Hematopoietic multipotent progenitor cell treated with erythropoietin and hydrocortisone succinate and interleukin-3 and kit ligand, for 8 days (in vitro differentiated cells): ENCODE data around the gene FAR1.

Experiments
- DNase-seq: peaks from one replicate; pipeline ENCODE4 v3.0.0-alpha.2; 2015

Gene FAR1

DNA sequence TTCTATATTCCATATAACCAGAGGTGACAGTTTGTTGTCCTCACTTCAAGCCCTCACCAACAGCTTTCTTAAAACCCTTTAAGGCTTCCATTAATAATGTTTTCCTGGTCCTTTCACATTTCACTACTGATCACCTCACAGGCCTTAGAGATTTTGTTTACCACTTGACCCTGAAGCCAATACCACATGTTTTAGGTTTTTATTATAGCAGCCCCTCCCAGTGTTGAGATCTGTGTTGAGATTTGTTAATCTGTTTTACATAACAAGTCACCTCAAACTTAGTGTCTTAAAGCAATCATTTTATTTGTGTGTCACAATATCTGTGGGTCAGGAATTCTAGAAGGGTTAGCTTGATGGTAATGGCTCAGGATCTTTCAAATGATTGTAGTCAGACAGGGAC is 49.9 kb downstream of the FAR1 start:
- DNase-seq: no peak

DNA sequence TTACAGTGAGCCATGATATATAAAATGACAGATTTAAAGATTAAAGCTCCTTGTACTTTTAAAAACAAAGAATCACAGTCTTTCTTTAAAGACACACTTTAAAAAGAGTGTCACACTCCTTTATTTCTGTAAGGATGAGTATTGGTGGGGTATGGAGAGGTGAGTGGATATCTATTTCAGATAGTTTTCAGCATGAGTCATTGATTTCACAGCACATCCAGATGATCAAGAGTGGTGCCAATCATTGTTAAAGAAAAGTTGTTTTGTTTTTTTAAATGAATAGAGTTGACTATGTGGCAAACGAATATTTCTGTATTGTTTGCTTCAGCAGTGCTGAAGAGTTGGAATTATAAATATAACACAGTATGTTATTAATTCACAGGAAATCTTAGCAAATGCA is 52.5 kb downstream of the FAR1 start:
- DNase-seq: no peak

DNA sequence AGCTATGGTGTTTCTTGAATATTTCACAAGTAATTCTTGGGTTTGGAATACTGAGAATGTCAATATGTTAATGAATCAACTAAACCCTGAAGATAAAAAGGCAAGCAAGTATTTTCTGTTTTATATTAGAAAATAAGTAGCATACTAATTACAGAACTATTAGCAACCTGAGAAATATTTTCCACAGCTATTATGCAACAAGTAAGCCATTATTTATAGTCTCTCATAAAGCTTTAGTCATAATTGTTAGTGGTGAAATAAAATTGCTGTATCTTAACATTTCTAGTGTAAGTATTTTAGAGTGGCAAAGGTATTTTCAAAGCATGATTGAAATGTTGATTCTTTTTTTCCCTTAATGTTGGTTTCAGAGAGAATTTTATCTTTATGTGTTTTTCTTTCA is 53.3 kb downstream of the FAR1 start:
- DNase-seq: no peak

DNA sequence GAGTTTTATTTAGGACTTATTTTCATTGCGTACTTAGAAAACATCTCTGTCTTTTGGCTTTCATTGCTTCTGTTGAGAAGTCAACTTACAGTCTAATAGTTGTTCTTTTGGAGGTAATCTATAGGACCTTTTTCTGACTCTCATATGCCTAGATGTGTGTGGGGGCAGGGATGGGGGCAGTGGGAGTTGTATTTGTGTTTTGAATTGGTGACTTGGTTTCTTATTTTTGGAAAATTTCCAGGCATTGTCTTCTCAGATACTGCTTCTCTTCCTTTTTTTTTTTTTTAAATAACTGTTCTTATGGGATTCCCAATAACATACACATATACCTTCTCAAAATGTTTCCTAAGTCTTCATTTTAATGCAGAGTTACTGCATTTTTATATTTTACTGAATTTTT is 58.0 kb downstream of the FAR1 start:
- DNase-seq: no peak

DNA sequence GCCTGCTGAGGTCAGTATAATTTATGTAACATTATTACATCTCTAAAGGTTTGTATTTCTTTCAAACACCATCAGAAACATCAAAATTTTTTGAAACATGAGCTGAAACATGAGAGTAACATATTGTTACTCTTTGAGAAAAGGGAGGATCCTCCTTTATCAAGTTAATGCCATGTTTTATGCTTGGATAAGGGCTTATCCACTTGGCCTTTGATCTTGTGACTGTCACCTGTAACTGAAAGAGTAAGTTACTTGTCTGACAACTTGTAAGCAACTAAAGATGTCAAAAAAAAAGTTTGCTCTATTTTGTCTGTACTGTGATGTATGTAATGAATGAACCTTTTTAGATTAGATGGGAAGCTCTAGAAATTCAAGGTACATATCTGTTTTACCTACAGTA is 59.6 kb downstream of the FAR1 start:
- peak; percentile 89 for DNase-seq

DNA sequence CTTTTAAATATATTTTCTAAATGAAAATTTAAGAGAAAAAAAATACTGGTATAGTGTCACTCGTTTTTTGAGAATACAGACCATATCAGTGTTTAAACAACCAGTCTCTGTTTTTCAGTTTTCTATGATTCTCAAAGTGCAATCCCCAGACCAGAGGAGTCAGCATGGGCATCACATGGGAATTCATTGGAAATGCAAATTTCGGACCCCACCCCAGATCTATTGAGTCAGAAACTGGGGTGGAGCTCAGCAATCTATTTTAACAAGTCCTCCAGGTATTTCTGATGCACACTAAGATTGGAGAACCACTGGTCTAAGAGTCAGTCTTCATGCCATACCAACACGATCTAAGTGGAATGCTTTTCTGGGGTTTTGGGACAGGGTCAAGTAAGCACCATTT is 66.1 kb downstream of the FAR1 start:
- no peak for DNase-seq

DNA sequence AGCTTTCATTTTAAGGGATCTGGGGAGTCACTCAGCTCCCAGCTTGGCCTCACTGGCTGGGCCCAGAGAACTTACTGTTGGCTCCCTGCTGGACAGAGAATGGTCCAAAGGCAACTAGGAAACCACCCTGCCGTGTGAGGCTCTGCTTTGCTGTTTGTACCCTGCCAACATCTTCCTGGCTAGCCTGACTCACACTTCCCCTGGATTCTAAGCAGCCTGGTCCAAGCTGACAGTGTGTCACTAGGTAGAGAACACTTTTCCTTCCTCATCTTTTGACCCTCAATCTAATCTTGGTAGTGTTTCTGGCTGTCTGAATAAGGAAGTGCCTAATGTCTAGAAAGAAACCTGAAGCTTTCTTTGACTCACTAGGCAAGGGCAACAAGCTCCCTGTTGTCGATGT is 76.7 kb downstream of the FAR1 start:
- DNase-seq: no peak

DNA sequence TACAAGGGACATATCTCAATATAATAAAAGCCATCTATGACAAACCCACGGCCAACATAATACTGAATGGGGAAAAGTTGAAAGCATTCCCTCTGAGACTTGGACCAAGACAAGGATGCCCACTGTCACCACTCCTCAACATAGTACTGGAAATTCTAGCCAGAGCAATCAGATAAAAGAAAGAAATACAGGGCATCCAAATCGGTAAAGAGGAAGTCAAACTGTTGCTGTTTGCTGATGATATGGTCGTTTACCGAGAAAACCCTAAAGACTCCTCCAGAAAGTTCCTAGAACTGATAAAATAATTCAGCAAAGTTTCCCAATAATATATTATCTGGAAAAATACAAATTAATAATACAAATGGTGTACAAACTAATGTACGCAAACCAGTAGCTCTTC is 84.8 kb downstream of the FAR1 start:
- DNase-seq: peak; percentile 46

DNA sequence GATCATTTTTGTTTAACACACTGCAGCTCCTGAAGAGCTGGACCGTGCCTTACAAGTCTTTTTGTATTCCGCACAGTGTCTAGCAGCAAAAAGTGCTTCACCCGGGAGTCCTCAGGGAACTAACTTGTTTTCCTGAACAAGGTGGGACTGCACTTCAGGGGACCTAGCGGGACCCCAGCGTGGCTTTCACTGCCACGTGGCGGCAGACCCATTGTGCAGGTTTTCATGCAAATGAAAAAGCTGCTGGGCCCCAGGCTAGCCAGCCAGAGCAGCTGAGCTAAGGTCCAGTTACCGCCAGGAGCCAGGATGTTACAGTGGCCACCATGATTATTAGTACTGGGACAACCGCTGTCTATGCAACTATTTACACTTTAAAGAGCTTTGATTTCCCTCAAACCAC is 90.6 kb downstream of the FAR1 start:
- no peak for DNase-seq

DNA sequence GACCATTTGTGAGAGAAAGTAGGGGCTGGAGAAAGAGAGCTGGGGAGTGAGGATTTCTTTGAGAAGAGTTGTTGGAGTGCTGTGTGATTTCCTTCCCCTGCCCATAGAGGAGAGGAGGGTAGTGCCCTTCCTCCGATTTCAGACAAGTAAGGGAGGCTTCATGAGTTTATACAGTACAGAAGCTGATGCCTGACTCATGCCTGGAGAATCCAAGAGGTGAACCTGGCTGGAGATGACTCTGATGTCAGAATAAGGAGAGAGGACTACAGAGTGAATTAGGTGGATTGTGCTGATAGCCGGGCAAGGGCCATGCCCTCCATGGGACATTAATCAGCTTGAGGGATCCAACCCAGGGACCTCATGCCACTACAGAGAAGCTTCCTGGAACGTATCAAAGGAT is 91.6 kb downstream of the FAR1 start:
- DNase-seq: no peak

DNA sequence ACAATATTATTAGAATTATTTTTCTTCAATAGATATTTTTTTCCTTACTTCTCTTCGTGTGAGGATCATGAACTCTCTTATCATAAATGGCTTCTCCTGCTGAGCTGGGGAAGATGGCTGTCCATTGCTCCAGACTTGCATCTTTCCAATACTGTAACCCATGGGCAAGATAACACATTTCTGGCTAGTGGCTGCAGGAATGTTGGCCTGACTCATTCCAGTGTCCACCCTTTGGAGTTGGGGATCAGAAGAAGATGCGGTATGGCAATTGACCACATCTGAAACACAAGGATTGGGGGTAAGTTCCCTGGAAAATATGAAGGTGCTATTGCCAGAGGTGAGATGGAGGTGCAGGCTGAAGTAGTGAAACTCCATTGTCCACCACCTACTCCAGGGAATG is 92.8 kb downstream of the FAR1 start:
- DNase-seq: no peak

DNA sequence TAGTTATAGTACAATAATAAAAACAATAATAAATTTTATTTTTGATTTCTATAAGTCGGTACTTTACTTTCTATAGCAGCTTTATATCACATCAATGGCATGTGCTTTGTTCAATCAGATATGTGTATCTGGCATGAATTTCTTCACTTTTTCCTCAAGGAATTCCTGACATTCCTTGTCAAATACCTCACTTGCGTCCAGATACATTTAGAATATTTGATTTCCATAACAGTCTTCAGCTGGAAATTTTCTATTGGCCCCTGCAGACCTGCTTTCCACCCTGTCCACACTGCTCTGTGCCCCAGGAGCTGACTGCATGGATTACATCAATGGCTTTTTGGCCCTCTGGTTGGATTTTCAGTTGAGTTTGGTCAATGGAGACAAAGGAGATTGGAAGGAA is 93.2 kb downstream of the FAR1 start:
- DNase-seq: no peak

DNA sequence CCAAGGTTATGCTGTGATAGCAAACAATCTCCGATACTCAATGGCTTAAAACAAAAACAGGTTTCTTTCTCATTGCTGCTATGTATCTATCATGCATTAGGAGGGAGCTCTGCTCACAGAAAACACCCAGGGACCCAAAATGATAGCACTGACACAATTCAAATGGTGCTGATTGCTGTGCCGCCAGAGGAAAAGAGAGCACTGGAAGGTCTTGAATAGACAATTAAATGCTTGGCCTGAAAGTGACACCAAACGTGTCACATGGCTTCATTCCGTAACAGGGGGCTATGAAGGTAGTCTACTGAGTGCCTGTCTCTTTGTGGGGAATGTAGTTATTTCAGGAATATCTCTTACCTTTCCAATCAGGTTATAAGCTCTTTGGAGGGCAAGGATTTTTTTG is 94.2 kb downstream of the FAR1 start:
- no peak for DNase-seq

DNA sequence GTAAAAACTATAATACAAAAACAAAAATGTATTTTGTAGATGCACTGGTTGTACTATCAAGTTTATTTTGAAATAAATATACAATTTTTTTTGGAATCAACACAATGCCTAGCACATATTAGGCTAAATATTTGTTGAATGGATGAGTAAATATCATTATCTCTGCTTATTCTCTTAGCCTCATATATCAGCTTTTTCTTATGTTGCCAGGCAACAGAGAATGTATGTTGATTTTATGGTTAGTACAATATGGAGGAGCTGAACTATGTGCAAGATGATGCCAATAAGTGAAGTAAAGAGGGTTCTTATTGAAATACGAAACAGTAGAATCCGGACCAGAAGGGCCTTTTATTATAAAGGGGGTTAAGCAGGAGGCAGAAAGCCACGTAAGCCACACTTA is 94.9 kb downstream of the FAR1 start:
- no peak for DNase-seq

DNA sequence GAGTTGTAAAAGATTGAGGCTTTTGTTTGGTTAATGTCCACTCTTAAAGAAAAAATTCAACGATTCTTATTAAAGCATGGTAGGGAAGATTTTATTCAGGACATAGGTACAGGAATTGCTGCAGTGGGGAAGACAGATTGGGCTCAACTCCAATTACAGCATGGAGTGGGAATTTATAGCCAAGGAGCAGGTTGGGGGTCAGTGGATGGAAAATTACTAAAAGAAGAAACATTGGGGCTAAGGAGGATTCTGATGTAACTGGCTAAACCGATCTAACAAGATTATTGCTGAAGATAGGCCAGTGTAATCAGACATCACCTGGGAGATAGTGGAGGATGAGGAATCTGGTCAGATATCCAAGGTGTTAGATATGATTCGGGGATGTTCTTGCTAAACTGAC is 97.4 kb downstream of the FAR1 start:
- no peak for DNase-seq

DNA sequence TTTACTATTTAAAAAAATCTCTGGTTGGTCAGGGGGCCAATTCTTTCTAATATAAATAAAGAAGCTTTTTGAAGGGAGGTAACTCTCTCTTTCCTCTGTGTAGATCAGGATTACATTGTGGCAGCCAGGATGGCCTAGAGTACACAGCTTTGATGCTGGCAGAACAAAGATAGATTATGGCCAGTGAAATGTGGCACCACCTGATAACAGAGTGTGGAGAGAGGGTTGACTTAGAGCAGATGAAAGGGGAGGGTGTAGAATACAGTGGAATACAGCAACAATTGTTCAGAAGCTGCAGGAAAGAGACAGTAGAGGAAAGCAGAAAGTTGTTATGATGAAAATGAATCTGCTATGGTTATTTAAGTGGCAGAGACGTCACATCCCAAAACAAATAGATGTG is 99.0 kb downstream of the FAR1 start:
- DNase-seq: peak; percentile 97

DNA sequence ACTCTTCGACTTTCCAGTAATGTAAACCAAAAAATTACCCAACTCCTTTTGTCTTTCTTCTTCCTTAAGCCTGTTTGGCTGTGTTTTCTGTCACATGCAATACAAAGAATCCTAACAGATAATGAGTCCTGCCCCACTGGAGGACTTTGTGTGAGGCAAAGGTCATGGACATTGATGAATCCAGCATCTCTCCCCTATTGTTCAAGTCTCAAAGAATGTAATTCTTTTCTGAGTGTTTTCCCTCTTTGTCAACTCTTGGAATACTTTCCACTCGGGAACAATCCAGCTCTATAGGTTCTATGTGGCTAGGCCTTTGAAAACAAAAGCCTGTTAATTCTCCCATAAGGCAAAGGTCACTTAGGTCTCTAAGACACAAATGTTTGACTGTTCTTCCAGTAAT is 100.7 kb downstream of the FAR1 start:
- no peak for DNase-seq

DNA sequence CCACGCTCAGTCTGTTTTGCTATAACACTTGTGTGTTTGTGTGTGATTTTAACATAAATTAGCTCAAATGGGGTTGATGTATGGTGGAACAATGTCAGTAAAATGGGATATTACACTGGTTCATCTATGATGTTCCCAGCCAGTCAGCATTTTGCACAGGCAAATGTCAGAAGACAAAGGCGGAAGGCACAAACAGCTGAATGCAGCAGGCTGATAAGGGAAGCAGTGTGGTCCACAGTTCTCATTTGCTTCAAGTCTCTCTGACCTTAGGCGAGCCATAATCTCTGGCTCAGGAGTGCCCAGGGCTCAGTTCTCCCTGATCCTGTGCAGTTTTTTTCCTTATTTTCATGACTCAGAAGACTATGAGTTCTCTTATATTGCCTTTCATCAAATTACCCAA is 102.7 kb downstream of the FAR1 start:
- peak; percentile 68 for DNase-seq

DNA sequence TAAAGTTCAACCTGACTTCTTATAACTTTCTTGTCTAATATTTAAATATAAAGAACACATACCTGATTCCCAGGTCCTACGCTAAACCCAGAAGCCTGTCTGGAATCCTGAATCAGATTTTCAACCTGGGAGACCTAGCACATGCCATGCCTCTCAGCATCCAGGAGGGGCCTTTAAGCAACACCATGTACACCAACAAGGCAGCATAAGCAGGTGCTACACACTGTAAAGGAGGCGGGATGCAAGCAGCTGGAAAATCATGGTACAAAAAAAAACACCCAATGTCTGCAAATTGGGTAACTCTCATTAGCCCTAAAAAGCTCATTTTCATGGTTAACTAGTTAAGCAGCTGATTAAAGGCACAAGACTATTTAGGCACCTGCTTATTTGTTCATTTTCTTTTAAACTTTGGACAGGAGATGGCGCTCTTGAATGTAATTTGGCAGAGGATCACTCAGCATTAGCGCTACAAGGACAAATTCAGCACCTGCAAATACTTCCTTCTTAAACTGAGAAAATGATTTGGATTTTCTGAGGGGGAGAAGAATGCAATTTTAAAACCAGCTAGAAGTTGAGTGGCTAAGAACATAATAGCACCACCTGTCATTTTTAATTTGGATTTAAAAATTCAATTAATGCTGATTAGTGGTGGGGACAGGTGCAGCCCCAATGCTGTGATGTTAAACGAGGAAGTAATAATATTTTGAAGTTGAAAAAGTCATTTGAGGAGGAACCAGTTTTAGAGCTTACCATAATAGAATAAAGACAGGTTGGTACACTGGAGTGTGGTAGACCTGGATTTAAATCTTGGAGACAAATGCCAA is 104.0 kb downstream of the FAR1 start:
- peak; percentile 90 for DNase-seq

DNA sequence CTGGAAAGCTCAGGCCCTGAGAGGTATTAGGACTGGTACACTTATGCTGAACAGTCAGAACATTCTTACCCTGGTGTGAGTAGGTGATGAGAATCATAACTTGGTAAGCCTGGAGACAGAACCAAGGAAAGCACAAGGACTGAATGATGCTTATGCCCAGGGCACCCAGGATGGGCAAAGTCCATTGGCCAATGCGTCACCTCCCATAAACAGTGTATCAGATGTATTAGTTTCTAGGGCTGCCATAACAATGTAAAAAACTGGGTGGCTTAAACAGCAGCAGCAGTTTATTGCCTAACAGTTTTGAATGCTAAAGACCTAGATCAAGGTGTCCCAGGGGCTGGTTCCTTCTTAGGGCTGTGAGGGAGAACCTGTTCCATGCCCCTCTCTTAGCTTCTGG is 107.0 kb downstream of the FAR1 start:
- DNase-seq: no peak

DNA sequence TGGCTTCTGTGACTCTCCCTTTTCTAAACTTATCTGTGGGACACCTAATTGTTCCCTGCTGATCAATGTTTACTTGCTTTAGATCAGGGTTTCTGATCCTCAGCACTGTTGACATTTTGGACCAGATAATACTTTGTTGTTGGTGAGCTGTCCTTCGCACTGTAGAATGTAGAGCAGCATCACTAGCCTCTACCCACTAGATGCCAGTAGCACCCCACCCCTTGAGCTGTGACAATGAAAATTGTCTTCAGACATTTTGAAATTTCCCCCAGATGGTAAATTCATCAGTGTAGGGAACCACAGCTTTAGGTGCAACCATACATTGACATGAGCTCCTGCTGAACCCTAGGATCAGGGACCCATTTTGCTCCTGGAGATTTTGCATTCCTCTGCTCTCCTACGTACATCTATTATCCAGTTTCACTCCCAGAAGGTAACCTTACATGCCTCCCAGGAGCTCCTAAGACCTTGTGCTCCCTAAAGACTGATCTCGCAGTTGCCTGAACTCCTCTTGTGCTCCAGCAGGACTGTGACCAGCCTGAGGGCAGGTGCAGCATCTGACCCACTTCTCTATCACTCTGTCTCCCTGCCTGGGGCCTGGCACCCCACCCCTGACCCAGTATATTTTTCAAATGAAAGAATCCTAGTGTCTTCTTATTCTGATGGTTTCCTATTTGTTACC is 107.8 kb downstream of the FAR1 start:
- DNase-seq: peak; percentile 70

DNA sequence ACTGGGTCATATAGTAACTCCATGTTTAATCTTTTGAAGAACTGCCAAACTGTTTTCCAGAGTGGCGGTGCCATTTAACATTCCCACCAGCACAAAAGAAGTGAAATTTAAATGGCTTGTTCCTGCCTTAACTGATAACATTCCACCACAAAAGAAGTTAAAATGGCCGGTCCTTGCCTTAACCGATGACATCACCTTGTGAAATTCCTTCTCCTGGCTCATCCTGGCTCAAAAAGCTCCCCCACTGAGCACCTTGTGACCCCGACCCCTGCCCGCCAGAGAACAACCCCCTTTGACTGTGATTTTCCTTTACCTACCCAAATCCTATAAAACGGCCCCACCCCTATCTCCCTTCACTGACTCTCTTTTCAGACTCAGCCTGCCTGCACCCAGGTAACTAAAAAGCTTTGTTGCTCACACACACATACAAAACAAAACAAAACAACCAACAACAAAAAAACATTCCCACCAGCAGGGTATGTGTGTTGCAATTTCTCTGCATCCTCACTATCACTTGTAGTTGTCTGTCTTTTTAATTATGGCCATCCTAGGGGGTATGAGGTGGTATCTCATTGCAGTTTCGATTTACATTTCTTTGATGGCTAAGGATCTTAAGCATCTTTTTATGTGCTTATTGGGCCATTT is 109.0 kb downstream of the FAR1 start:
- no peak for DNase-seq

DNA sequence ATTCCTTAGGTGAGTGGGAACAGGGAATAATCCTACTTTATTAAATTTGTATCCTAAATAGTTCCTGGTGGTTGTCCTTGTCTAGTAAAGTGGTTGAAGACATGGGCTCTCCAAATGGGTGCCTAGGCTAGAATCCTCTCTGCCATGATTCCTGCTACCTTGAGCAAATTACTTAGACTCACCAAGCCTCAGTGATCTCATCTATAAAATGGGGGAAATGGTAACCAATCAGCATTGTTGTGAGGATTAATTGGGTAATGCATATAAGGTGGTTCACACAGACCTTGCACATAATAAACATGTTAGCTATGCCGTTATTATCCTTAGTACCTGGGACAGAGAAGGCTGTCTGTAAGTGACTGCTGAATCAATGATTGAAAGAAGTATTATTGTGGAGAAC is 109.9 kb downstream of the FAR1 start:
- DNase-seq: no peak

DNA sequence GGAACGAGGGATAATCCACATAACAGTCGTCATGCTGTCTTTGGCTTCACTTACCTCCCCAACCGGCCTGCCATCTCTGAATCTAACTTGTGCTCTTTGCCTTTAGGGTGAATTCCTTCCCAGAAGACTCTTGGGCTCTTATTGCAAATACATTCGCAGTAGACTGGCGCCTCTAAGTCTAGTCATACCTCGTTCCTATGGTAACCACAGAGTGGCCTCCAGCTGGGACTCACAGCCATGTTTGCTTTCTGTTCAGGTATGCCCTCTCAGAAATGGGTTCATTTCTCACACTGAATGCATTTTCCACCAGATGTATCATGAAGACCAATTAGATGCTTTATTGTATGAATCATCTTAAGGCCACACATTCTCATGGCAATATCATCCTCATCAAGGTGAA is 112.7 kb downstream of the FAR1 start:
- no peak for DNase-seq
